ENCODE data around the gene AUTS2. TPM values are rescaled to one million over a fixed set of nuclear protein-coding genes. Genes with fewer than 3 reads are reported as not detected.

The AUTS2 gene
- total RNA-seq, 4 donors from 2014 or later = 29.8 to 114 (median 59.4) TPM

DNA sequence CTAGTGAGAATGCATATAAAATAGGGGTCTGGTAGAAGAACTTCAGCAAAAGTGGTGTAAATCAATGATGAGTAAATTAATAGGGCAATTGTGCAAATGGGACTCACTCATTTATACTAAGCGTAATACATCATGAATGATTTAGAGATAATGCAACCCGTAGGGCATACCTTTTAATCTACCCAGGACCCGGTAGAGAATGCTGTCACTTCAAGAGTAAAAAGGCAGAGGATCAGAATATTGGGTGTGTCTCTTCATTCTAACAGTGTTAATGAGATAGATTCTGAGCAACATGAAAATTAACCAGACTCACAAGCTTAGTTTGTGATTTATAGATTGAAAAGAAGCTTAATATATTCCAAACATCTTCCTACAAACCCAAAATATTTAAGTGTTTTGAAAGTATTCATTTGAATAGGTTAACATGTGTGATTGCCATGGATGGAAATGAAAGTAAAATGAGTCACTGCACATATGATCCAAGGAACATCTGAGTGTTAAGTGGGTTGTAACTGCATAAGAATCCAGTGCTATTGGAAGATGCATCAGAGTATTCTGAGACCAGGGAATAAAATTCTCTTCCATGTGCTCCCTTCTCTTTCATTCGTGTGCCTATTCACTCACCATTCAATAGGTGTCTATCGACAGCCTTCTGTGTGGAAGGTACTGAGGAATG, 690.6 kb downstream of the AUTS2 start:
- Histone ChIP-seq H3K27me3 (no peaks in the 10 kb centered on the region), H3K4me3 (no peak overlapping the region), H3K36me3 (no peaks in the 10 kb centered on the region), H3K4me1 (no peaks in the 10 kb centered on the region), H3K9me3 (no peaks in the 10 kb centered on the region), H3K27ac (no peak overlapping the region)
- no peak for DNase-seq
- in situ Hi-C loops (cut with MboI; ENCODE audit: low pct_ligation_motif_present in 1 of 4, low pct_unique_long_range_greater_than_20kb in 1 of 4, low sequenced_read_pairs in 3 of 4) (no loop called here), intact Hi-C loops (cut with DNase I; ENCODE audit: low total_unique reads) (no loop called here)
- TF ChIP-seq POLR2A (IDR thresholded peaks at IDR 0.05) (no peak), EP300 (IDR thresholded peaks at IDR 0.05; ENCODE audit: low read depth) (no peak), POLR2AphosphoS5 (IDR thresholded peaks at IDR 0.05) (no peak)
- TF ChIP-seq, protein P1, sequence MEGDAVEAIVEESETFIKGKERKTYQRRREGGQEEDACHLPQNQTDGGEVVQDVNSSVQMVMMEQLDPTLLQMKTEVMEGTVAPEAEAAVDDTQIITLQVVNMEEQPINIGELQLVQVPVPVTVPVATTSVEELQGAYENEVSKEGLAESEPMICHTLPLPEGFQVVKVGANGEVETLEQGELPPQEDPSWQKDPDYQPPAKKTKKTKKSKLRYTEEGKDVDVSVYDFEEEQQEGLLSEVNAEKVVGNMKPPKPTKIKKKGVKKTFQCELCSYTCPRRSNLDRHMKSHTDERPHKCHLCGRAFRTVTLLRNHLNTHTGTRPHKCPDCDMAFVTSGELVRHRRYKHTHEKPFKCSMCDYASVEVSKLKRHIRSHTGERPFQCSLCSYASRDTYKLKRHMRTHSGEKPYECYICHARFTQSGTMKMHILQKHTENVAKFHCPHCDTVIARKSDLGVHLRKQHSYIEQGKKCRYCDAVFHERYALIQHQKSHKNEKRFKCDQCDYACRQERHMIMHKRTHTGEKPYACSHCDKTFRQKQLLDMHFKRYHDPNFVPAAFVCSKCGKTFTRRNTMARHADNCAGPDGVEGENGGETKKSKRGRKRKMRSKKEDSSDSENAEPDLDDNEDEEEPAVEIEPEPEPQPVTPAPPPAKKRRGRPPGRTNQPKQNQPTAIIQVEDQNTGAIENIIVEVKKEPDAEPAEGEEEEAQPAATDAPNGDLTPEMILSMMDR (IDR thresholded peaks at IDR 0.05) = no peak
- WGBS, 2 donors (ENCODE audit: low coverage in 1 of 2) = 89% methylated on average over 3 to 5 of the region's 5 CpGs

DNA sequence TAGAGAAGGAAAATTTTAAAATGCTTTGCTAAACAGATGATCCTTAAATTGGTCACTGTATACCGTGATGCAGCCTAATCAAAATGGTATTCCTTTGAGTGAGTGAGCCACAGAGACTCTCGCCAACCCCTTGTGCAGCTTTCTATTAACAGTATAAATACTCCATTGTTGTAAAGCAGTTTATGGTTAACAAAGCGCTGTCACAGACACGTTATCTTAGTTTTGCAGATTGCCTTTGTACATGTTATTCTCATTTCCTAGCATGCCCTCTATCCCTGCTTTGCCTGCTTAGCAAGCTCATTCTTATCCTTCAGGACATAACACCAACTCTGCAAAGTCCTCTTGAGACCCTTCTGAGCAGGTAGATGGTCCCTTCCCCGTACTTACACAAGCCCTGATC, 694.4 kb downstream of the AUTS2 start:
- intact Hi-C loops (cut with DNase I; ENCODE audit: low total_unique reads) = no loop called here
- no peaks in the 10 kb centered on the region for H3K36me3 ChIP-seq
- no peak for TF ChIP-seq POLR2AphosphoS5 (IDR thresholded peaks at IDR 0.05)
- no peak for TF ChIP-seq EP300 (IDR thresholded peaks at IDR 0.05; ENCODE audit: low read depth)
- no peak for TF ChIP-seq POLR2A (IDR thresholded peaks at IDR 0.05)
- TF ChIP-seq, protein P1 (IDR thresholded peaks at IDR 0.05) = no peak
- H3K9me3 ChIP-seq = no peaks in the 10 kb centered on the region
- no peak overlapping the region for H3K27ac ChIP-seq
- in situ Hi-C loops (cut with MboI; ENCODE audit: low pct_ligation_motif_present in 1 of 4, low pct_unique_long_range_greater_than_20kb in 1 of 4, low sequenced_read_pairs in 3 of 4) = no loop called here
- H3K27me3 ChIP-seq = no peaks in the 10 kb centered on the region
- H3K4me1 ChIP-seq = no peaks in the 10 kb centered on the region
- H3K4me3 ChIP-seq = no peak overlapping the region
- no peak for DNase-seq
- 63 to 64% methylated on average over 4 to 5 of the region's 5 CpGs for WGBS, 2 donors (ENCODE audit: low coverage in 1 of 2)

DNA sequence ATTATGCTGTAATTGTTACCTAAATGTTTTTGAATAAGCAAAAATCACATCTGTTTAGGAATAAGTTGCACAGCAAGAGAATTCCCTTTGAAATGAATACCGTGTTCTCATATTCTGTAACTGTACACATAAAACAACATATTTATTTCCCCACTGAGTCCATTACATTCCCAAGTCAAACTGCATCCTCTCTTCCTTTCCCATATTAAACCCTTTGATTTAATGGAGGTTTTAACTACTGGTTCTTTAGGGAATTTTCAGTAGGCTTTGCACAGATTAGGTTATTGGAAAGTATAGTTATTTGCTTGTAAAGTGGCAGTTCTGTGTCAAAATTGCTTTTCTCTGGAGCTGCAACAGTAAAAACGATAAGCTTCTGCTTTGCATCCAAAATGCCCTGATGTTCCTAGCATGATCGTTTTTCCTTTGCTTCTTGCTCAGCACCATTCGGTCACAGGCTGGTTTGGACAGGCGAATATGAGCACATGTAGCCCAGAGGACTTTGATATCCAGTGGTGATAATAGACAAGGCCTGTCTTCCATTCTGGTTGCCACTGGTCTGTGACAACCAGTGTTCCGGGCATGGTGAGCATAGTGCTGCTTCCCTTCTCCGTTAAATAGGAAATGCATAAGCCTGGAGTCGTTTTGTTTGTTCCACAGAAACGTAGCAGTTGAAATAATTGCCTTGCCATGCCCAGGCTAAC, 696.1 kb downstream of the AUTS2 start:
- in situ Hi-C loops (cut with MboI; ENCODE audit: low pct_ligation_motif_present in 1 of 4, low pct_unique_long_range_greater_than_20kb in 1 of 4, low sequenced_read_pairs in 3 of 4) = no loop called here
- no peak overlapping the region for H3K4me3 ChIP-seq
- H3K4me1 ChIP-seq = no peaks in the 10 kb centered on the region
- intact Hi-C loops (cut with DNase I; ENCODE audit: low total_unique reads) = no loop called here
- TF ChIP-seq, protein P1 (IDR thresholded peaks at IDR 0.05) = no peak
- TF ChIP-seq POLR2A (IDR thresholded peaks at IDR 0.05) (no peak), EP300 (IDR thresholded peaks at IDR 0.05; ENCODE audit: low read depth) (no peak), POLR2AphosphoS5 (IDR thresholded peaks at IDR 0.05) (no peak)
- H3K9me3 ChIP-seq = no peaks in the 10 kb centered on the region
- no peaks in the 10 kb centered on the region for H3K27me3 ChIP-seq
- WGBS, 2 donors (ENCODE audit: low coverage in 1 of 2) = 75 to 83% methylated on average over 8 to 9 of the region's 9 CpGs
- no peaks in the 10 kb centered on the region for H3K36me3 ChIP-seq
- H3K27ac ChIP-seq = no peak overlapping the region
- no peak for DNase-seq

DNA sequence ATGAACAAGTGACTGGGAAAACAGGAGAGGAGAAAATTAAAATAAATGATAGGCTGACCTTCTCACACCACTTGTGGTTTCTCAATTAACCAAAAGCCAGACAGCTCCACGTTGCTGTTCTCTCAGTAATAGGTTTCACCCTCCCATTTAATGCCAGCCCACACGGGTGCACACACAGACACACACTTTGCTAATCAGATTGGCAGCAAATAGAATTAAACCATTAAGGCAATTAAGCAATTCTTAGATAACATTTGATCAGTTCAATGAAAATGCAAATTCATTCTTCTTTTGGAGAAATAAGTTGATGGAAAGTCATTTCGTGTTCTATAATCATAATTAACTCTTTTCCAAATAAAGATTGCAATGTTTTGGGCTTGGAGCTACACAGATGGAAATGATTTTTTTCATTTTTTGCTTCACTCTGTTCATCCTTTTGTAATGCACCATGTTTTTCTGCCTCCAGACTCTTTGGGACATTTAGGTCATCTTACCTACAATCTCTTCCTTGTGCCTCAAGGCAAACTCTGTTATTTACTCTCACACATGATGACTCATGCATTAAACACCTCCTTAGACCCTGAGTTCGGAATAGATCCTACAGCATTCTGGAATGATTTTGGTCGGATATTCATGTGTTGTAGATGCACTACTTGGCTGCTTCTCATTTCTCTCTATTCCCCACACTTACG, 700.7 kb downstream of the AUTS2 start:
- Histone ChIP-seq H3K27ac (no peak overlapping the region), H3K36me3 (no peaks in the 10 kb centered on the region), H3K4me1 (no peaks in the 10 kb centered on the region), H3K27me3 (no peaks in the 10 kb centered on the region), H3K9me3 (no peaks in the 10 kb centered on the region), H3K4me3 (no peak overlapping the region)
- WGBS, 2 donors (ENCODE audit: low coverage in 1 of 2) = 78 to 79% methylated on average over 5 to 6 of the region's 6 CpGs
- in situ Hi-C loops (cut with MboI; ENCODE audit: low pct_ligation_motif_present in 1 of 4, low pct_unique_long_range_greater_than_20kb in 1 of 4, low sequenced_read_pairs in 3 of 4) (no loop called here), intact Hi-C loops (cut with DNase I; ENCODE audit: low total_unique reads) (no loop called here)
- DNase-seq = no peak
- no peak for TF ChIP-seq POLR2A (IDR thresholded peaks at IDR 0.05)
- TF ChIP-seq, protein P1 (IDR thresholded peaks at IDR 0.05) = no peak
- TF ChIP-seq EP300 (IDR thresholded peaks at IDR 0.05; ENCODE audit: low read depth) = no peak
- no peak for TF ChIP-seq POLR2AphosphoS5 (IDR thresholded peaks at IDR 0.05)
